ENCODE measurements around the gene PSMB3.

PSMB3 gene

DNA sequence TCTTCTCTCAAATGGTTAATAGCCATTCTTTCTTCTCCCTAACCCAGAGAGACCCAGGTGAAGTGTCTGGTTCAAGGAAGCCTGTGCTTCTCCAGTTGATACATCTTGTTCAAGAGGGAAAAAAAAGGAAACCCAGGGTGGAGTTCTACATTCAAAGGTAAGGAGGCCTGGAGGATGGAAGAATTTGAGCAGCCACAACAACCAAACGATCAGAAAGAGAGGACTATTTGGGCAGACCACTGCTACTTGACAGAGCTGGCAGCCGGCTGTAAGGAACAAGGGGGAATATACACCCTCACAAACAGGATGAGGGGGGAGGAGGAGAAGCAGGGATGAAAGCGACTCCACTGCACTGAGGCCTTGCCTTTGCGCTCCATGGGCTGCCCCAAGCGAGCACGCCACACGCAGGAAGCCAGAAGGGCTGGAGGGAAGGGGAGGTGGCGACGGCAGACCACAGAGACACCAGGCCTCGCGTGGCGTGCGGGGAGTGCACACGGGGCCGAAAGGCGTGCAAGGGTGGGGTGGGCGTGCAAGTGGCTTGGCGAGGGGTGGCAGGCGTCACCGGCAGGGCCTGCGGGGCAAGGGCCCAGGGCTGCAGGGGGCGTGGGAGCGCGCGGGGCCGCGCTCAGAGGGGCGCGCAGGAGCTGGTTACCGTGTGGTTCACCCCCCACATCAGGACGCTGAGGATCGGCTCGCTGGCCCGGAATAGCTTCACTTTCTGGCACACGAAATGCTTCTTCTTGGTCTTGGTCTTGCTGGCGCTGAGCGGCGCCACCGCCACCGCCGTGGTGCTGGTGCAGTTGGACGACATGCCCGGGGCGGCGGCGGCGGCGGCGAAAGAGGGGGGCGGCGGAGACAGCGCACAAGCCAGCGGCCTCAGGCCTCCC, 46.3 kb downstream of the PSMB3 start:
- FAIRE-seq = no peak

DNA sequence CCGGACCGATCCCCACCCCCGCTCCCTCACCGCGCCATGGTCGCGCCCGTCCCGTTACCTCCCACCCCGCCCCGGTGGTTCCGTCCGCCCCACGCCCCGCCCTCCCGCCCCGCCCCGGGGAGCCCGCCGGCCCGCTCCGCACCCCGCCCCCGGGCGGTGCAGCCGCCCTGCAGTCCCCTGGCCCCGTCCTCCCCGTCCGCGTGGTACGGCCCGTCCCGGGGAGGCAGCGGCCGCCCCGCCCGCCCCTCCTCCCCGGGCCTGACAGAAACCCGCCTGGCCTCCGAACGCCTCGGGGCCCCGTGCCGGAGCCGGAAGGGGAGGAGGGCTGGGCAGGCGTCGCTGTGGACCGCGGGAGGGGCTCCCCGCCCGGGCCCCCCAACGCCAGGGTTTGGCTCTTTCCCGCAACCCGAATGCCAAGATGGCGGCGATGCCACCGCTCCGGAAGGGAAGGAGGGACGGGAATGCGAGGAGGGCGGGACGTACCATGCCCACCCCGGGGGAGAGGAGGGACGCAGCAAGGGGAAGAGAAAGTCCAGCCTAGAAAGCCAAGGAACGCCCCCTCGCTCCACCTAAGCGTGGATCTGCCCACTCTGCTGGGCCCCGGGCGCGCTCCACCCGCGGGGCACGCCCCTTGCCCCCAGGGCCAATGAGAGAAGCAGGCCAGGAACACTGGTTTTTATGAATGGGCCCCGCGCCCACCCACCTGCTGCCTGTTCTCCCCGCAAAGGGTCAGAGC, 47.1 kb downstream of the PSMB3 start, which contains the start of gene PIP4K2B:
Gene PIP4K2B (minus strand): TSS at position 56 of the 736 bp plus-strand sequence. CDS start 132 bp downstream, outside the sequence.
- FAIRE-seq = no peak

DNA sequence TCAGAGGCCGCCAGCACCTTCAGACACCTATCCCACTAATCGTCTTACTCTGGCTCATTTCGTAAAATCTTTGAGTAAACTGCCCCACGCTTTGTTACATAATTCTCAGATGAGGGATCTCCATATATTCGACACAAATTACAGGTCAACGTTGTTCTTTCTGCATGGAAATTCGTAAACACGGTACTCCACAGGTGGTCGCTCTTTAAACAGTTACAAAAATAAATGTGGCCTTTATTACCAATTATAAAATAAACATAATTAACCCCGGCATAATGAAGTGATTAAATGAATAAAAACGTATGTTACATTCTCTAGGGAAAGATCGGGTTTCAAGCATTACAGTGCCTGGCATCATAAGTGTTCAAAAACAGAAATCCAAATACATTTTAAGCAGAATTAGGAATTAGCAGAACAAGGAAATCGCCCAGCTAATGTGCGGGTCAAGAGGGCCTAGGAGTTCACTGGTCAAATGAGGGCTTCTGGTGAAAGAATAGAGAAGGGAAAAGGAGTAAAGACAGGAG, 47.8 kb downstream of the PSMB3 start:
- no peak for FAIRE-seq

DNA sequence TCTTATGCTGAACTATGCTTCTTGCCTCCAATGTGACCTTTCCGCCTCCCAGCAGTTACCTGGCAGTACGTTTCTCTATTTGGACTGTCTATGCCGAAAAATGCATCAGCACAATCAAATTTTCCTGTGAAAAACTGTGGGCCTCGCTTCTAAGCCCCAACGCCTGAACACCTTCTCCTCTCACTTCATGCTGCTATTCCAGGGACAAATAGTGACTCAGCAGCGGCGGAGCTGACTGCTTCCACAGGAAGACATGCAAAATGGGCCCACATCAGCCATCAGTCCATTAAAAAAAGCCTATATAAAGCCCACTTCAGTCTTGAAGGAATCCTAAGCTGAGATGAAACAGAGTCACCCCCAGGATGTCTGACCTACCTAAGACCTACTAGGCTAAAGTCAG, 57.3 kb downstream of the PSMB3 start:
- no peak for FAIRE-seq
